ENCODE results near the gene P3H2.

- no peak for TF ChIP-seq ZNF274 (IDR thresholded peaks at IDR 0.05; ENCODE audit: borderline replicate concordance, low read depth, low read length)
- no peak for TF ChIP-seq GTF2F1 (IDR thresholded peaks at IDR 0.05; ENCODE audit: low read depth, low read length)
- no peak for TF ChIP-seq POLR2A (conservative IDR thresholded peaks at IDR 0.05)
- TF ChIP-seq ZNF77 (CRISPR knock-in tag; IDR thresholded peaks at IDR 0.05): no peak
- TF ChIP-seq CTCF (IDR thresholded peaks at IDR 0.05 in 2 of 3, conservative IDR thresholded peaks at IDR 0.05 in 1 of 3; ENCODE audit: insufficient read depth in 2 of 3, low read depth in 1 of 3, low read length in 3 of 3): no peak
- TF ChIP-seq ZFX (CRISPR knock-in tag; IDR thresholded peaks at IDR 0.05): no peak
Measured at GRCh38 chr3:190084983-190085382, 35.7 kb downstream of the P3H2 start.
